Heart left ventricle (tissue), 13 donors: Measurements from ENCODE around the gene ARHGEF26.

Source experiments
- POLR2A ChIP-seq, 2 donors: fragments of 450-650 bp; IDR thresholded peaks; one replicate each; pipeline ENCODE4 v1.6.1; 2017; ENCODE audit warnings: antibody characterized with exemption in 2 of 2, mild to moderate bottlenecking in 2 of 2, moderate library complexity in 2 of 2
- TF ChIP-seq, protein P1 (sequence below), 12 donors: fragments of 200-600 bp; sonication (generic) in 4 of 12; IDR thresholded peaks; one replicate each; pipeline versions ENCODE4 v1.5.0 to v1.8.0; 2018 to 2022; ENCODE audit warnings: antibody characterized with exemption in 12 of 12, mild to moderate bottlenecking in 5 of 12
- donor health status: ischemic (EF 13 %, LVEDD 7.1; RV severe dilation, severe dysfunction).
- donor health status: DM: no; HTN: yes; CAD: no.
- donor health status: DM: no; HTN: no; CAD: no.
- donor health status: ischemic (EF 25% LVEDD 6.9; RV normal size, moderate dysfunction).
- donor health status: ischemic (EF 25% LVEDD 5.7; RV mildly dilated, moderate dysfunction).
- donor health status: ischemic (EF 35%, LVEDD 5.7; RV mildly dilated, moderate dysfunction).
- donor health status: nonischemic (EF 11% LVEDD 7.7; RV severe dilation, severe dysfunction).
- donor health status: DM: yes; HTN: yes; CAD: no.
- donor health status: PGD.
- donor health status: ischemic (EF 29% LVEDD 5.4; RV normal size, mild dysfunction).
- donor health status: nonischemic (EF 23%, LVEDD 6.1; RV moderate dilation, normal function).

DNA sequence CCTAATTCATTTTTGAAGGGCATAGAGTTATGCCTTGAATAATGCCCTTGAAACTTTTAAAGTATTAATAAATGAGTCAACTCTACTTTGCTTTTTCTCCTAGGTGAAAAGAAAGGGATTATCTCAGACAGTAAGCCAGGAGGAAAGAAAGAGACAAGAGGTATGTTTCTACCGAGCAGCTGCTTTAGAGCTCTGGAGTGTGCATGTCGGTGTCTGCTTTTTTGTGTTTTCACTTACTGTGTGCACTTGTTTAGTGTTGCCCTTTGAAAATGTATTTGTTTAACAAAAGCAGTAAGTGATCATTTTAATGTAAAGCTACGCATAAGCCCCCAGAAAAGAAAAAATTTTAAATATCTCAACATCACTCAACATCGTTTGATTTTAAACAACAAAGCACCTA lies 28.1 kb downstream of the ARHGEF26 start:
- TF ChIP-seq, protein P1, sequence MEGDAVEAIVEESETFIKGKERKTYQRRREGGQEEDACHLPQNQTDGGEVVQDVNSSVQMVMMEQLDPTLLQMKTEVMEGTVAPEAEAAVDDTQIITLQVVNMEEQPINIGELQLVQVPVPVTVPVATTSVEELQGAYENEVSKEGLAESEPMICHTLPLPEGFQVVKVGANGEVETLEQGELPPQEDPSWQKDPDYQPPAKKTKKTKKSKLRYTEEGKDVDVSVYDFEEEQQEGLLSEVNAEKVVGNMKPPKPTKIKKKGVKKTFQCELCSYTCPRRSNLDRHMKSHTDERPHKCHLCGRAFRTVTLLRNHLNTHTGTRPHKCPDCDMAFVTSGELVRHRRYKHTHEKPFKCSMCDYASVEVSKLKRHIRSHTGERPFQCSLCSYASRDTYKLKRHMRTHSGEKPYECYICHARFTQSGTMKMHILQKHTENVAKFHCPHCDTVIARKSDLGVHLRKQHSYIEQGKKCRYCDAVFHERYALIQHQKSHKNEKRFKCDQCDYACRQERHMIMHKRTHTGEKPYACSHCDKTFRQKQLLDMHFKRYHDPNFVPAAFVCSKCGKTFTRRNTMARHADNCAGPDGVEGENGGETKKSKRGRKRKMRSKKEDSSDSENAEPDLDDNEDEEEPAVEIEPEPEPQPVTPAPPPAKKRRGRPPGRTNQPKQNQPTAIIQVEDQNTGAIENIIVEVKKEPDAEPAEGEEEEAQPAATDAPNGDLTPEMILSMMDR (IDR thresholded peaks at IDR 0.05): no peak
- no peak for TF ChIP-seq POLR2A (IDR thresholded peaks at IDR 0.05)
